Sigmoid colon (tissue), 3 donors: ENCODE results near the gene SLC25A13.

Experiments
- CTCF ChIP-seq, 4 experiments: fragments of 450-650 bp in 3 of 4; fragments of 200-600 bp in 1 of 4; IDR thresholded peaks; one replicate each; pipeline ENCODE4 v1.5.1; 2016 to 2019; ENCODE audit warnings: antibody characterized with exemption in 4 of 4, mild to moderate bottlenecking in 3 of 4, moderate library complexity in 2 of 4
- POLR2A ChIP-seq, 2 donors: fragments of 450-650 bp; IDR thresholded peaks; one replicate each; pipeline ENCODE4 v1.6.1; 2016; ENCODE audit warnings: antibody characterized with exemption in 2 of 2, mild to moderate bottlenecking in 2 of 2, moderate library complexity in 2 of 2

- no peak for TF ChIP-seq CTCF (IDR thresholded peaks at IDR 0.05)
- TF ChIP-seq POLR2A (IDR thresholded peaks at IDR 0.05), result no peak
These were observed 241.9 kb downstream of the SLC25A13 start for GRCh38 chr7:96080027-96080426.
